ENCODE results near the gene PDGFB. TPM values are rescaled to one million over a fixed set of nuclear protein-coding genes. Genes with fewer than 3 reads are reported as not detected.

PDGFB gene
- total and polyA plus RNA-seq, 2 of the 4 experiments (the other 2 are of a cell fraction): 0.07 TPM; not detected in 1

GRCh38 chr22:39292561-39293074 lies 47.8 kb upstream of the PDGFB start (continued):
- no peak for TF ChIP-seq CHD1 (IDR thresholded peaks at IDR 0.05; ENCODE audit: low read depth, low read length)

DNA sequence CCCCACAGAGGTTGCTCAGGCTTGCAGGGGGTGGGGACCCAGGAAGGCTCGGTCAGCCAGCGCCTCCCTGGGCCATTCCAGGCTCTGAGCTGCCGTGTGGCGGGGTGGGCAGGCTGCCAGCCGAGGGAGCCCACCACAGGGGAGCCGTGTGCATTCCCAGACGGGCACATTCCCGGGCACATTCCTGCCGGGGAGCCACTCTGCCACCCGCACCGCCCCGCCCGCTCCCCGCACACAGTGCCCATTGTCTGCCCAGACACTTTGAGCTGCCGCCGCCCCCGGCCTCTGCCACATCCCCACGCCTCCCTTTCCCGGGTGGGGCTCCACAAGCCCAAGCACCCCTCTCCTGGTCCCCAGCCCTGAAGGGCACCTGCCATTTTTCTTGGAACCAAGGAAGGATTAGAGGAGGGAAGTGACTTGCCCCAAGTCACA lies 47.3 kb upstream of the PDGFB start:
- Histone ChIP-seq H3K36me3 (ENCODE audit: control insufficient read depth, insufficient read depth, low read length) (no peaks in the 10 kb centered on the region), H2BK5ac (ENCODE audit: low read depth, low read length, poor library complexity, severe bottlenecking) (peak overlapping the region; percentile 57), H2BK20ac (ENCODE audit: low read depth, low read length) (peak overlapping the region; percentile 57), H3K4me1 (ENCODE audit: control insufficient read depth, insufficient read depth, low read length) (peaks cover 19% of the 10 kb centered on the region), H3K9me3 (ENCODE audit: control insufficient read depth, insufficient read depth, low read length) (no peaks in the 10 kb centered on the region), H3K79me1 (ENCODE audit: low read depth in 1 of 2, low read length in 2 of 2) (no peaks in the 10 kb centered on the region), H3K23ac (ENCODE audit: low read depth, low read length) (no peak overlapping the region), H3K27ac (ENCODE audit: insufficient read depth, low read length) (no peak overlapping the region; the same call in 1 of the 2 replicates), H3K4me2 (ENCODE audit: low read depth, low read length) (no peak overlapping the region), H3K4me3 (ENCODE audit: insufficient read depth, low read depth, low read length) (no peak overlapping the region), H4K8ac (ENCODE audit: low read depth in 2 of 2, low read length in 2 of 2) (peak overlapping the region; percentile 35 to 72), H3K18ac (ENCODE audit: low read depth, low read length) (0 out of 2 replicates have a peak overlapping the region, but pooled peaks have one; percentile 8), H3K56ac (ENCODE audit: extremely low read depth, insufficient read depth, low read length) (peak overlapping the region; percentile 35; the same call in 1 of the 2 replicates), H3K14ac (replicated peaks; ENCODE audit: low read depth, low read length) (no peak overlapping the region; the same call in 1 of the 2 replicates), H2AK9ac (replicated peaks; ENCODE audit: low read depth, low read length, poor library complexity) (peak overlapping the region; percentile 87), H4K5ac (ENCODE audit: low read depth, low read length) (peak overlapping the region; percentile 38; the same call in 1 of the 2 replicates), H4K91ac (ENCODE audit: insufficient read depth, low read depth, low read length) (peak overlapping the region; percentile 63; the same call in 1 of the 2 replicates), H3K9ac (ENCODE audit: low read depth, low read length) (no peak overlapping the region), H3K27me3 (ENCODE audit: control insufficient read depth, insufficient read depth, low read length) (no peaks in the 10 kb centered on the region; the same call in 1 of the 2 replicates), H3K9me1 (ENCODE audit: insufficient read depth, low read length) (peaks cover 8% of the 10 kb centered on the region; the same call in 1 of the 2 replicates), H3K4ac (ENCODE audit: low read depth, low read length) (peak overlapping the region; percentile 76), H2AK5ac (ENCODE audit: low read depth, low read length) (peak overlapping the region; percentile 86), H2AFZ (replicated peaks; ENCODE audit: low read length, poor library complexity) (peak overlapping the region; percentile 88), H2BK15ac (ENCODE audit: low read depth, low read length) (peak overlapping the region; percentile 25; the same call in 1 of the 3 replicates), H2BK120ac (ENCODE audit: low read depth, low read length) (peak overlapping the region; percentile 77), H4K20me1 (ENCODE audit: insufficient read depth, low read length) (no peaks in the 10 kb centered on the region)
- dilution Hi-C loops (cut with HindIII; ENCODE audit: low sequenced_read_pairs, unreplicated experiment) (no loop called here), intact Hi-C loops (cut with micrococcal nuclease) (no loop called here), in situ Hi-C loops (cut with MboI; ENCODE audit: low sequenced_read_pairs) (no loop called here)
- no peak for ATAC-seq (ENCODE audit: low read depth)
- no peak for DNase-seq
- ChIA-PET POLR2A (ENCODE audit: unreplicated experiment) (no interaction called here), CTCF (interaction anchor here (0.6 kb wide), 1 partner anchor 811 kb away, joined by 3 read pairs; no protein-coding TSS in a partner anchor)
- WGBS, 2 experiments (ENCODE audit: extremely low coverage in 2 of 2, insufficient read length in 1 of 2): 73% methylated on average over 17 of the region's 19 CpGs; no CpG with 5 or more reads in 1 of the 2 experiments
- BruUV-seq (replicated peaks): no TSS peak
- TF ChIP-seq BHLHE40 (IDR thresholded peaks at IDR 0.05; ENCODE audit: low read depth, low read length): no peak
- TF ChIP-seq, protein P1, sequence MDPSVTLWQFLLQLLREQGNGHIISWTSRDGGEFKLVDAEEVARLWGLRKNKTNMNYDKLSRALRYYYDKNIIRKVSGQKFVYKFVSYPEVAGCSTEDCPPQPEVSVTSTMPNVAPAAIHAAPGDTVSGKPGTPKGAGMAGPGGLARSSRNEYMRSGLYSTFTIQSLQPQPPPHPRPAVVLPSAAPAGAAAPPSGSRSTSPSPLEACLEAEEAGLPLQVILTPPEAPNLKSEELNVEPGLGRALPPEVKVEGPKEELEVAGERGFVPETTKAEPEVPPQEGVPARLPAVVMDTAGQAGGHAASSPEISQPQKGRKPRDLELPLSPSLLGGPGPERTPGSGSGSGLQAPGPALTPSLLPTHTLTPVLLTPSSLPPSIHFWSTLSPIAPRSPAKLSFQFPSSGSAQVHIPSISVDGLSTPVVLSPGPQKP (IDR thresholded peaks at IDR 0.05; ENCODE audit: borderline replicate concordance, low read depth, low read length): no peak
- TF ChIP-seq NFE2L2 (IDR thresholded peaks at IDR 0.05; ENCODE audit: low read depth, low read length): no peak
- no peak for TF ChIP-seq POLR2A (IDR thresholded peaks at IDR 0.05; ENCODE audit: low read depth, low read length)
- TF ChIP-seq MAZ (IDR thresholded peaks at IDR 0.05; ENCODE audit: borderline replicate concordance, low read depth, low read length): no peak
- no peak for TF ChIP-seq SMC3 (IDR thresholded peaks at IDR 0.05; ENCODE audit: low read depth, low read length)
- no peak for TF ChIP-seq RCOR1 (IDR thresholded peaks at IDR 0.05; ENCODE audit: insufficient replicate concordance, low read length)
- no peak for TF ChIP-seq MXI1 (IDR thresholded peaks at IDR 0.05; ENCODE audit: borderline replicate concordance, low read depth, low read length)
- TF ChIP-seq RAD21 (IDR thresholded peaks at IDR 0.05; ENCODE audit: low read length): no peak
- TF ChIP-seq, protein P2, sequence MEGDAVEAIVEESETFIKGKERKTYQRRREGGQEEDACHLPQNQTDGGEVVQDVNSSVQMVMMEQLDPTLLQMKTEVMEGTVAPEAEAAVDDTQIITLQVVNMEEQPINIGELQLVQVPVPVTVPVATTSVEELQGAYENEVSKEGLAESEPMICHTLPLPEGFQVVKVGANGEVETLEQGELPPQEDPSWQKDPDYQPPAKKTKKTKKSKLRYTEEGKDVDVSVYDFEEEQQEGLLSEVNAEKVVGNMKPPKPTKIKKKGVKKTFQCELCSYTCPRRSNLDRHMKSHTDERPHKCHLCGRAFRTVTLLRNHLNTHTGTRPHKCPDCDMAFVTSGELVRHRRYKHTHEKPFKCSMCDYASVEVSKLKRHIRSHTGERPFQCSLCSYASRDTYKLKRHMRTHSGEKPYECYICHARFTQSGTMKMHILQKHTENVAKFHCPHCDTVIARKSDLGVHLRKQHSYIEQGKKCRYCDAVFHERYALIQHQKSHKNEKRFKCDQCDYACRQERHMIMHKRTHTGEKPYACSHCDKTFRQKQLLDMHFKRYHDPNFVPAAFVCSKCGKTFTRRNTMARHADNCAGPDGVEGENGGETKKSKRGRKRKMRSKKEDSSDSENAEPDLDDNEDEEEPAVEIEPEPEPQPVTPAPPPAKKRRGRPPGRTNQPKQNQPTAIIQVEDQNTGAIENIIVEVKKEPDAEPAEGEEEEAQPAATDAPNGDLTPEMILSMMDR (conservative IDR thresholded peaks at IDR 0.05; ENCODE audit: low read depth, low read length): no peak
- no peak for TF ChIP-seq CHD1 (IDR thresholded peaks at IDR 0.05; ENCODE audit: low read depth, low read length)
- TF ChIP-seq FOS (IDR thresholded peaks at IDR 0.05; ENCODE audit: low read depth, low read length): no peak
- no peak for TF ChIP-seq CEBPB (IDR thresholded peaks at IDR 0.05; ENCODE audit: low read depth, low read length)
- TF ChIP-seq MAFK (IDR thresholded peaks at IDR 0.05; ENCODE audit: low read depth, low read length): no peak
- no peak for TF ChIP-seq RFX5 (IDR thresholded peaks at IDR 0.05; ENCODE audit: low read depth, low read length)

Data from IMR-90 (cell line).